ENCODE data around the gene CCDC127. TPM values are rescaled to one million over a fixed set of nuclear protein-coding genes. Genes with fewer than 3 reads are reported as not detected.
"Not testable (repeated sequence)": the region's sequence is repeated elsewhere in the genome, so short reads cannot be mapped to it uniquely, and the experiment has no call there.

Gene CCDC127
- total and polyA plus RNA-seq, 9 donors: 2.5 to 9.9 (median 6.0) TPM

DNA sequence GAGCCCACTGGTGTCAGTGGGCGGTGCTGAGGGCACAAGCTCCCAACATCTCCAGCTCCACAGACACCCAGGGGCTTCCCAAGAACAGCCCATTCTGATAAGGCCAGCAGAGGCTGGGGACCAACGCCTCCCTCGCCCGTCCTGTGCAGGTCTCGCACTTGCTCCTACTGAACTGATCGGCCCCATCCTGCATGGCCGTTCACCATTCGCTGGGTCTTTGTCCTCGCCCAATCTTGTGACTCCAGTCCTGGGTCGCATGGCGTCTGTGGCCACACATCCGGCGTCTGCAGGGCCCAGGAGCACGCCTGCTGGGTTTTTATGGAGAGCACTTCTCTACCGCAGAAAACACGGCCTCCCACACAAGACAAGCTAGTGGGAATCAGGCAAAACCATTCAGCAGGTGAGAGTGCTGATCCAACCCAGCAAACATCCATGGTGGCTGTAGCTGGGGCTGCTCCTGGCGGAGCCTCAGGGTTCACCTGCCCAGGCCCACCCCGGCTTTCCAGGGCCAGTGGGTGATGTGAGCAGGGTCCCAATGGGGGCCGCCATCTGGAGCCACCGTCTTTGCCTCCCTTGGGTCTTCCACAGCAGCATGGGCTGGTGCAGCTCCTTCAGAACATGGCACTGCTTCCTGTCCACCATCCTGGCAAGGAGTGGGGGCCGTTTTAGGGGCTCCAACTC, 19.3 kb downstream of the CCDC127 start:
- no peak for TF ChIP-seq EP300 (IDR thresholded peaks at IDR 0.05)
- TF ChIP-seq, protein P1, sequence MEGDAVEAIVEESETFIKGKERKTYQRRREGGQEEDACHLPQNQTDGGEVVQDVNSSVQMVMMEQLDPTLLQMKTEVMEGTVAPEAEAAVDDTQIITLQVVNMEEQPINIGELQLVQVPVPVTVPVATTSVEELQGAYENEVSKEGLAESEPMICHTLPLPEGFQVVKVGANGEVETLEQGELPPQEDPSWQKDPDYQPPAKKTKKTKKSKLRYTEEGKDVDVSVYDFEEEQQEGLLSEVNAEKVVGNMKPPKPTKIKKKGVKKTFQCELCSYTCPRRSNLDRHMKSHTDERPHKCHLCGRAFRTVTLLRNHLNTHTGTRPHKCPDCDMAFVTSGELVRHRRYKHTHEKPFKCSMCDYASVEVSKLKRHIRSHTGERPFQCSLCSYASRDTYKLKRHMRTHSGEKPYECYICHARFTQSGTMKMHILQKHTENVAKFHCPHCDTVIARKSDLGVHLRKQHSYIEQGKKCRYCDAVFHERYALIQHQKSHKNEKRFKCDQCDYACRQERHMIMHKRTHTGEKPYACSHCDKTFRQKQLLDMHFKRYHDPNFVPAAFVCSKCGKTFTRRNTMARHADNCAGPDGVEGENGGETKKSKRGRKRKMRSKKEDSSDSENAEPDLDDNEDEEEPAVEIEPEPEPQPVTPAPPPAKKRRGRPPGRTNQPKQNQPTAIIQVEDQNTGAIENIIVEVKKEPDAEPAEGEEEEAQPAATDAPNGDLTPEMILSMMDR (IDR thresholded peaks at IDR 0.05): no peak
- no peak for TF ChIP-seq POLR2A (IDR thresholded peaks at IDR 0.05)
- DNase-seq: peak in 1 of 5 donors; percentile 20
- H3K4me1 ChIP-seq (ENCODE audit: insufficient read depth): no peaks in the 10 kb centered on the region
- H3K27ac ChIP-seq: no peak overlapping the region
- H3K4me3 ChIP-seq: no peak overlapping the region
- no peaks in the 10 kb centered on the region for H3K27me3 ChIP-seq
- intact Hi-C loops (cut with DNase I): no loop called here
- 96 to 97% (median 96%) methylated on average over 18 to 21 of the region's 21 CpGs for WGBS, 3 donors
- H3K9me3 ChIP-seq: no peaks in the 10 kb centered on the region
- H3K36me3 ChIP-seq: no peaks in the 10 kb centered on the region

DNA sequence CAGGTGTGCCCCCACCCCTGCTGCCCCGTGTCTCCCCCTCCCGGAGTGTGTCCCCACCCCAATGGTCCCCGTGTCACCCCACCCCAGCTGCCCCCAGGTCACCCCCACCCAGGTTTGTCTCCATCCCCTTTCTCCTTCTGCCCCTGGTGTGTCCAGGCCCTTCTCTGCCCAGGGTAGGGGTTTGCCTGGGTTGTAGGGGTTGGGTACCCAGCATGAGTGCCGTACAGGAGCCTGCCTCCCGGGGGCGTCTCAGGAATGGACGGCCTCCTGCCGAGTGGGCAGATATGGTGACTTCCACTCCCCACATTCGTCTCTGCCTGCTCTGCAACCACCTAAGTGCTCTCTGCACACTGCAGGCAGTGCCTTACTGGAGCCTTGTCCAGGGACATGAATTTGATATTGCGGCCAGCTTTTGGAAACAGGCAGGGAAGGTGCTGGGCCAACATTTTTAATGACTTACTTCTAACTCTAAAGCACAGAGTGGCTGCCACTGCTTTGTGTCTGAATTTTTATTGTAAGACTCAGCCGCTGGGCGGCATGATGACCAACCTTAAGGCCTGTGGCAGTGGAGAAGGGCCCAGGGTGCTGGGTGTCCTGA, 20.0 kb downstream of the CCDC127 start:
- no peaks in the 10 kb centered on the region for H3K4me1 ChIP-seq (ENCODE audit: insufficient read depth)
- 68 to 81% (median 75%) methylated on average over 12 of the region's 12 CpGs for WGBS, 3 donors
- DNase-seq: peak in 1 of 5 donors; percentile 8
- H3K27me3 ChIP-seq: no peaks in the 10 kb centered on the region
- intact Hi-C loops (cut with DNase I): no loop called here
- no peaks in the 10 kb centered on the region for H3K36me3 ChIP-seq
- TF ChIP-seq, protein P1 (IDR thresholded peaks at IDR 0.05): no peak
- no peak for TF ChIP-seq POLR2A (IDR thresholded peaks at IDR 0.05)
- TF ChIP-seq EP300 (IDR thresholded peaks at IDR 0.05): no peak
- H3K9me3 ChIP-seq: no peaks in the 10 kb centered on the region
- H3K27ac ChIP-seq: no peak overlapping the region
- no peak overlapping the region for H3K4me3 ChIP-seq

DNA sequence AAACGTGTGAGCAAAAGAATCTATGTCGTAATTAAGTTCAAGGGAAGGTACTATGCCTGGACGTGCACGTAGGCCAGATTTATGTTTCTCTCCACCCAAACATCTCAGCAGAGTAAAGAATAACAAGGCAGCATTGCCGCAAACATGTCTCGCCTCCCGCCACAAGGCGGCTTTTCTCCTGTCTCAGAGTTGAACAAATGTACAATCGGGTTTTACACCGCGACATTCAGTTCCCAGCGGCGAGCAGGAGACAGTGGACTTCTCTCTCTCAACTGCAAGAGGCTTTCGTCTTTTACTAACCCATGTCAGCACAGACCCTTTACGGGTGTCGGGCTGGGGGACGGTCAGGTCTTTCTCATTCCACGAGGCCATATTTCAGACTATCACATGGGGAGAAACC, 20.9 kb downstream of the CCDC127 start:
- peak in 2 of 5 donors; percentile 29 to 48 for DNase-seq
- H3K36me3 ChIP-seq; H3K27me3 ChIP-seq; H3K9me3 ChIP-seq; intact Hi-C loops (cut with DNase I); H3K4me3 ChIP-seq; H3K4me1 ChIP-seq (ENCODE audit: insufficient read depth); H3K27ac ChIP-seq: not testable (repeated sequence)
- WGBS, 3 donors: 5 to 19% (median 6%) methylated on average over 18 of the region's 18 CpGs

DNA sequence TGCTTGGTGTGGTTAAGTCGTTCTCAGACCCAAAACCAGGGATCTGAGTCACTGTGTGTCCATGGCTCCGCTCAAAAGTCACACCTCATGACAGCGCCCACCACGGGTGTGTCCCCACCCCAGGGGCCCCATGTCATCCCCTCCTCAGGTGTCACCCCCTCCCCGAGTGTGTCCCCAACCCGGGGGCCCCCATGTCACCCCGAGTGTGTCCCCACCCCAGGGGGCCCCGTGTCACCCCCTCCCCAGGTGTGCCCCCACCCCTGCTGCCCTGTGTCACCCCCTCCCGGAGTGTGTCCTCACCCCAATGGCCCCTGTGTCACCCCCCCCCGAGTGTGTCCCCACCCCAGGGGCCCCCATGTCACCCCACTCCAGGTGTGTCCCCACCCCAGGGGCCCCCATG, 21.6 kb downstream of the CCDC127 start:
- Histone ChIP-seq H3K27ac (no peak overlapping the region), H3K9me3 (no peaks in the 10 kb centered on the region), H3K4me1 (ENCODE audit: insufficient read depth) (peaks cover 3% of the 10 kb centered on the region), H3K4me3 (no peak overlapping the region), H3K36me3 (no peaks in the 10 kb centered on the region), H3K27me3 (no peaks in the 10 kb centered on the region)
- 64 to 86% (median 83%) methylated on average over 7 to 10 of the region's 10 CpGs for WGBS, 3 donors
- intact Hi-C loops (cut with DNase I): no loop called here
- DNase-seq: peak in 1 of 5 donors; percentile 30
- TF ChIP-seq, protein P1 (IDR thresholded peaks at IDR 0.05): no peak
- no peak for TF ChIP-seq EP300 (IDR thresholded peaks at IDR 0.05)
- no peak for TF ChIP-seq POLR2A (IDR thresholded peaks at IDR 0.05)
